ENCODE data around the gene PRRT1. TPM values are rescaled to one million over a fixed set of nuclear protein-coding genes. Genes with fewer than 3 reads are reported as not detected.
"Not testable (repeated sequence)": the region's sequence is repeated elsewhere in the genome, so short reads cannot be mapped to it uniquely, and the experiment has no call there.

The PRRT1 gene
- total RNA-seq, 2 experiments from 2014 or later = 1.1 TPM

GRCh38 chr6:32186151-32186840, 34.6 kb upstream of the PRRT1 start:
- CTCF ChIA-PET = not testable (repeated sequence)

DNA sequence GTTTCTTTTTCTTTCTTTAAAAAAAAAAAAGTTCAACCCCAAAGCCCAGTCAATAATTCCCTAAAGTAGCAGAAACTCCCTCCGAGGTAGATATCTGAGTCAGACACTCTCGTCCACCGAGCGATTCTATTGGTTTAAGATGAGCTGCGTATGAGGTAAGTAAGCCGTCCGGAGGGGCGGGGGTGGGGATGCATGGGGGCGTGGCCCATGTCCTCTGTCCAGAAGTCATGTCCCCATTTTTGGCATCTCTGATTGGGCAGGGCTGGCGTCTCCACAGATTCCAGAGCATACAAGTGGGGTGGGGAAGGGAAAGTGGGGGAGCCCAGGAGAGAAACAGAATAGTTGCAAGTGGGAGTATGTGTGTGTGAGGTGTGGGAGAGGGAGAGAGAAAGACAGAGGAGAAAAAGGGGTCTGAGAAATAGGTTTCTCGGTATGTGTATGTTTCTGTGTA, 34.0 kb upstream of the PRRT1 start:
- intact Hi-C loops (cut with micrococcal nuclease); CTCF ChIA-PET; H3K27me3 Mint-ChIP-seq (ENCODE audit: low read depth); H3K9me3 Mint-ChIP-seq; H3K4me3 Mint-ChIP-seq: not testable (repeated sequence)
- peak; percentile 65 for DNase-seq
- Mint-ChIP-seq H3K27ac (peak overlapping the region; percentile 73), H3K4me1 (ENCODE audit: low read depth) (peaks cover 57% of the 10 kb centered on the region), H3K36me3 (ENCODE audit: low read depth) (peaks cover 32% of the 10 kb centered on the region)

More at GRCh38 chr6:32186151-32186840, 34.6 kb upstream of the PRRT1 start:
- H3K27me3 Mint-ChIP-seq (ENCODE audit: low read depth); intact Hi-C loops (cut with micrococcal nuclease); DNase-seq; H3K9me3 Mint-ChIP-seq; H3K4me3 Mint-ChIP-seq: not testable (repeated sequence)
- Mint-ChIP-seq H3K27ac (peak overlapping the region; percentile 73), H3K36me3 (ENCODE audit: low read depth) (peaks cover 35% of the 10 kb centered on the region), H3K4me1 (ENCODE audit: low read depth) (peaks cover 59% of the 10 kb centered on the region)

DNA sequence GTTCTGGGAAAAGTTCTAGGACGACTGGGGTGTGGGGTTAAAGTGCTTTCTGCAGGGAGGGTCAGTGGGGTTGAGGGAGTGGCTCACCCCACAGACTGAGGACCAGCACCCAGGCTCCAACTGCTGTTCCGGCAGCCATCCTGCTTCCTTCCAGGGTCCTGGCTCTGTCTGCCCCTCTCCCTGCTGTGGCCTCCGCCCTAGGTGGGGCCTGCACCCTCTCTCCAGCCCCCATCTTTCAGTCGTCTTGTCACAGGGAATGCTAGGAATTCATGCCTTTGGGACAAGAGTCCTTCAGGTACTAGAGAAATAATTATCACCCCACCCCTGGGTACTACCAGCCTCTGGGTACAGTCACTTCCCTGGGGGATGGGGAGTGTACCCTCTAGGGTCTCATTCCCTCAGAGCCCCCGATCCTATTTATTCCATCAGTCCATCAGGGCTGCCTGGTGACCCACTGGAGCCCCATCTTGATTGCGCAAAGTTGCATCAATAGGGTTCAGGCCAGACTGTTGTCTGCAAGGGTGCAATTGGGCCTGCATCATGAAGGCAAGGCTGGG, 32.4 kb upstream of the PRRT1 start, which contains the start of gene AGER:
Gene AGER, minus strand, starts transcription at position 170 of the 557 bp plus-strand sequence. Its CDS starts 31 bp downstream, at position 139.
- H3K27ac Mint-ChIP-seq = peak within 1 kb of the TSS; percentile 39
- H3K4me3 Mint-ChIP-seq = no peak within 1 kb of the TSS
- H3K36me3 Mint-ChIP-seq (ENCODE audit: low read depth) = peaks cover 35% of the 10 kb centered on the region
- no peak for DNase-seq
- CTCF ChIA-PET = no interaction called here
- peaks cover 69% of the 10 kb centered on the region for H3K4me1 Mint-ChIP-seq (ENCODE audit: low read depth)
- no peaks in the 10 kb centered on the region for H3K9me3 Mint-ChIP-seq
- intact Hi-C loops (cut with micrococcal nuclease) = no loop called here
- no peaks in the 10 kb centered on the region for H3K27me3 Mint-ChIP-seq (ENCODE audit: low read depth)

- no peak overlapping the region for H3K4me3 Mint-ChIP-seq
- peaks cover 69% of the 10 kb centered on the region for H3K4me1 Mint-ChIP-seq (ENCODE audit: low read depth)
- H3K27me3 Mint-ChIP-seq (ENCODE audit: low read depth) = no peaks in the 10 kb centered on the region
- H3K27ac Mint-ChIP-seq = no peak overlapping the region
- intact Hi-C loops (cut with micrococcal nuclease) = no loop called here
- peaks cover 29% of the 10 kb centered on the region for H3K36me3 Mint-ChIP-seq (ENCODE audit: low read depth)
- no peak for DNase-seq
- CTCF ChIA-PET = no interaction called here
- H3K9me3 Mint-ChIP-seq = no peaks in the 10 kb centered on the region
Observed at GRCh38 chr6:32183483-32184083, 31.8 kb upstream of the PRRT1 start.

DNA sequence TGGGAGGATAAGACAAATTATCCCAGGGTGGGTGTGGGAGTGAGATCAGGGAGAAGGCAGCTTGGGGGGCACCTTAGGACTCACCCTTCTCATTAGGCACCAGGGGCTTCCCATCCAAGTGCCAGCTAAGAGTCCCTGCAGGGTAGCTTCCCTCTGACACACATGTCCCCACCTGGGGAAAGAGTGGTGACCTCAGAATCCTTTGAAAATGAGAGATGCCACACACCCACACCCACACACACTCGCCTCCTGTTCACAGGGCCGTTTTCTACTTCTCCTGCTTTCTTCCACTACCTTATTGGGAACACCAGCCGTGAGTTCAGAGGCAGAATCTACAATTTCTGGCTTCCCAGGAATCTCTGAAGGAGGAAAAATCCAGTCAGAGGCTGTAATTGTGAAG, 31.3 kb upstream of the PRRT1 start:
- no peaks in the 10 kb centered on the region for H3K9me3 Mint-ChIP-seq
- peak overlapping the region; percentile 3 for H3K27ac Mint-ChIP-seq
- no peak for DNase-seq
- CTCF ChIA-PET = interaction anchor here (0.5 to 0.6 kb wide), 2 partner anchors 11 to 51 kb away, joined by 3 read pairs; no protein-coding TSS in a partner anchor
- no peaks in the 10 kb centered on the region for H3K27me3 Mint-ChIP-seq (ENCODE audit: low read depth)
- peaks cover 65% of the 10 kb centered on the region for H3K4me1 Mint-ChIP-seq (ENCODE audit: low read depth)
- intact Hi-C loops (cut with micrococcal nuclease) = no loop called here
- peaks cover 25% of the 10 kb centered on the region for H3K36me3 Mint-ChIP-seq (ENCODE audit: low read depth)
- no peak overlapping the region for H3K4me3 Mint-ChIP-seq

DNA sequence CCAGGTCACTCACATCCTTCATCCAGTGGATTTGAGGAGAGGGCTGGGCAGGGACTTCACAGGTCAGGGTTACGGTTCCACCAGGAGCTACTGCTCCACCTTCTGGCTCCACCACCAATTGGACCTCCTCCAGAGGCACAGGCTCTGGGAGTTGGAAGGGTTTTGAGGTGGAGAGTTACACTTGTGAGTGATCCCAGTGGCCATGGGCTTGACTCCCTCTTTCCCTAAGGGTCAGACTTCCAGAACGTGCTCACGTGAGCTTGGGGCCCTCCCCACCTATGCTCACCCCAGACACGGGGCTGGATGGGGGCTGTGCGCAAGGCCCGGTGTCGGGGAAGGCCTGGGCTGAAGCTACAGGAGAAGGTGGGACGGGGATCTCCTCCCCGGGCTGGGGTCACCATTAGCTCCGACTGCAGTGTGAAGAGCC, 30.8 kb upstream of the PRRT1 start:
- no peaks in the 10 kb centered on the region for H3K9me3 Mint-ChIP-seq
- intact Hi-C loops (cut with micrococcal nuclease) = no loop called here
- peaks cover 60% of the 10 kb centered on the region for H3K4me1 Mint-ChIP-seq (ENCODE audit: low read depth)
- CTCF ChIA-PET = interaction anchor here (0.5 to 0.9 kb wide), 3 partner anchors 11 to 52 kb away, joined by 3 read pairs; no protein-coding TSS in a partner anchor
- H3K27ac Mint-ChIP-seq = peak overlapping the region; percentile 19
- no peak overlapping the region for H3K4me3 Mint-ChIP-seq
- no peaks in the 10 kb centered on the region for H3K27me3 Mint-ChIP-seq (ENCODE audit: low read depth)
- no peak for DNase-seq
- H3K36me3 Mint-ChIP-seq (ENCODE audit: low read depth) = peaks cover 24% of the 10 kb centered on the region

GRCh38 chr6:32181915-32182529, 30.3 kb upstream of the PRRT1 start:
- no peak overlapping the region for H3K4me3 Mint-ChIP-seq
- H3K9me3 Mint-ChIP-seq = no peaks in the 10 kb centered on the region
- no peaks in the 10 kb centered on the region for H3K27me3 Mint-ChIP-seq (ENCODE audit: low read depth)
- H3K27ac Mint-ChIP-seq = peak overlapping the region; percentile 19
- CTCF ChIA-PET = interaction anchor here (0.9 kb wide), 1 partner anchor 13 kb away, joined by 3 read pairs; no protein-coding TSS in a partner anchor
- peaks cover 18% of the 10 kb centered on the region for H3K36me3 Mint-ChIP-seq (ENCODE audit: low read depth)
- peaks cover 56% of the 10 kb centered on the region for H3K4me1 Mint-ChIP-seq (ENCODE audit: low read depth)
- intact Hi-C loops (cut with micrococcal nuclease) = no loop called here
- no peak for DNase-seq

DNA sequence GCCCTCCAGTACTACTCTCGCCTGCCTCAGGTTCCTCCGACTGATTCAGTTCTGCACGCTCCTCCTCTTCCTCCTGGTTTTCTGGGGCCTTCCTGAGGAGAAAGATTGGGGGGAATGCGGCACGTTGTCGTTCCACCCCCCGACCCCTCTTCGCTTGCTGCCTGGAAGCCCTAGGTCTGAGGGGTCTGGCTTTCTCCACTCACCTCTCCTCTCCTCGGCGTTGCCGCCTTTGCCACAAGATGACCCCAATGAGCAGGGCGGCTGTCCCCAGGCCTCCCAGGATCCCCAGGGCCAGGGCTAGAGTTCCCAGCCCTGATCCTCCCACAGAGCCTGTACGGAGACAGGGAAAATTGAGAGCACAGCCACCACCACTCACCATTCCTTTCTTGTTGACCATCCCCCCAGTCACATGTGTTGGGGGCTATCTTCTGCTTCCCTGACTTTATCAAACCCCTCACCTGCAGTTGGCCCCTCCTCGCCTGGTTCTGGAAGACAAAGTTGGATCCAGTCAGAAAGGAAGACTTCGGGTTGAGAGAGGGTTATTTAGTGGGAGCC, 29.5 kb upstream of the PRRT1 start:
- Mint-ChIP-seq H3K27me3 (ENCODE audit: low read depth) (no peaks in the 10 kb centered on the region), H3K36me3 (ENCODE audit: low read depth) (peaks cover 12% of the 10 kb centered on the region), H3K27ac (no peak overlapping the region), H3K4me3 (no peak overlapping the region), H3K9me3 (no peaks in the 10 kb centered on the region), H3K4me1 (ENCODE audit: low read depth) (peaks cover 56% of the 10 kb centered on the region)
- CTCF ChIA-PET = no interaction called here
- intact Hi-C loops (cut with micrococcal nuclease) = no loop called here
- no peak for DNase-seq

- Mint-ChIP-seq H3K9me3 (no peaks in the 10 kb centered on the region), H3K27ac (peak overlapping the region; percentile 66), H3K27me3 (ENCODE audit: low read depth) (no peaks in the 10 kb centered on the region), H3K4me3 (peak overlapping the region; percentile 43), H3K36me3 (ENCODE audit: low read depth) (peaks cover 6% of the 10 kb centered on the region), H3K4me1 (ENCODE audit: low read depth) (peaks cover 53% of the 10 kb centered on the region)
- CTCF ChIA-PET = interaction anchor here (1.0 to 1.4 kb wide), 2 partner anchors 8 to 16 kb away, joined by 3 to 5 read pairs; no protein-coding TSS in a partner anchor
- no peak for DNase-seq
- intact Hi-C loops (cut with micrococcal nuclease) = loop anchor here (2.0 to 5.0 kb wide), 4 partner anchors 345 to 792 kb away; partner anchors contain the start of genes GPANK1 and PSMB8
Observed at GRCh38 chr6:32179766-32180405, 28.1 kb upstream of the PRRT1 start.

DNA sequence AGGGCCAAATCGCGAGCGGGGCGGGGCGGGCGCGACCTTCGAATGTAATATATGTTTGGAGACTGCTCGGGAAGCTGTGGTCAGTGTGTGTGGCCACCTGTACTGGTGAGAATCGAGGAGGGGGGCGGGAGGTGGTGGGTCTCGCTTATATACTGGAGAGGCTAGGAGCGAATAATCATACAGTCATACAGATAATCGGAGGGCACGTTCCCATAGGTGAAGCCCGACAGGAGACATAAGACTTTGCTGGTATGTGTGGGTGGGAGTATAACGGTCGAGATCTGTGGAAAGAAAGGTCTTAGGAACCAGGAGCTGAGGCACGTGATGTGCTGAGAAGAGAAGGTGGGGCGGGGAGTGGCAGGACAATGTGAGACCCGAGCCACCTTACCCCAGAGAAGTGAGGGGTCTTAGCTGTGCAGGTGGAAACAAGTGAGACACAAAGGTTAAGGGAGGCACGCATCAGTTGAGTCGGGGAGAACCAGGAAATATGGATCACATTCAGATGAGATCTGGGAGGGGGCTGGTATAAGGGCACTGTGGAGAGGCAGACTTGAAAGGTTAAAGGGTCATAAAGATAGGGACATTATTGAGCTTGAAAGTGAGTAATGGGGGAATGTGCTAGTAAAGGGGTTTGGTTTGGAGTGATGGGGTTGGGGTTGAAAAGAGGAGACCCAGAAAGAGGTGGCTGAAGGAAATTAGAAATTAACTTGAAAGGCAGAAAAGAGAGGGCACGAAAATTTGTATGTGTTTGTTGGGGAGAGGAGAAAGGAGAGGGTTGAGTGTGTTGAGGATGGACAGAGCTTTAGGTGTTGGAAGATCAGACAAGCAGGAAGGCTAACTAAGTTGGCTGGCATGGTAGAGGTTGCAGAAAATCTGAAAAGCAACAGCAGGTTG, 27.1 kb upstream of the PRRT1 start:
- Mint-ChIP-seq H3K4me1 (ENCODE audit: low read depth) (peaks cover 61% of the 10 kb centered on the region), H3K4me3 (peak overlapping the region; percentile 91), H3K27ac (peak overlapping the region; percentile 96), H3K36me3 (ENCODE audit: low read depth) (peaks cover 6% of the 10 kb centered on the region), H3K9me3 (no peaks in the 10 kb centered on the region), H3K27me3 (ENCODE audit: low read depth) (no peaks in the 10 kb centered on the region)
- intact Hi-C loops (cut with micrococcal nuclease) = loop anchor here (1.0 to 5.0 kb wide), 8 partner anchors 12 to 794 kb away; partner anchors contain the start of genes ABHD16A, ATF6B, GPANK1 and PBX2
- no peak for DNase-seq
- CTCF ChIA-PET = interaction anchor here (1.0 to 2.9 kb wide), 3 partner anchors 9 to 17 kb away, joined by 3 to 11 read pairs (median 5); no protein-coding TSS in a partner anchor
